Stomach (tissue), 9 donors: ENCODE measurements around the gene SNAP23. TPM values are rescaled to one million over a fixed set of nuclear protein-coding genes. Genes with fewer than 3 reads are reported as not detected.
A peak's percentile ranks its signal among the peaks of the same experiment; 100 is the strongest.

Source experiments
- DNase-seq, 2 donors: peaks; one replicate each; pipeline versions ENCODE4 v3.0.0 to v3.0.0-alpha.2; 2013 to 2019
- H3K27ac ChIP-seq, 5 donors: fragments of 200-600 bp in 4 of 5; sonication (generic) in 4 of 5; one replicate each; pipeline ENCODE4 v1.5.1; 2013 to 2019; ENCODE audit warnings: mild to moderate bottlenecking in 1 of 5, moderate library complexity in 1 of 5
- H3K27me3 ChIP-seq, 3 donors: fragments of 200-600 bp; sonication (generic); one replicate each; pipeline ENCODE4 v1.5.1; 2017 to 2019; ENCODE audit warnings: mixed run types in 1 of 3
- H3K36me3 ChIP-seq, 4 donors: fragments of 200-600 bp; sonication (generic); 1 replicate in 3 of 4; 2 replicates in 1 of 4; pipeline ENCODE4 v1.5.1; 2016 to 2019
- H3K4me1 ChIP-seq, 4 donors: fragments of 200-600 bp; sonication (generic); one replicate each; pipeline ENCODE4 v1.5.1; 2016 to 2019
- H3K4me3 ChIP-seq, 4 donors: fragments of 200-600 bp; sonication (generic) in 3 of 4; one replicate each; pipeline ENCODE4 v1.5.1; 2016 to 2019; ENCODE audit warnings: mild to moderate bottlenecking in 1 of 4
- H3K9me3 ChIP-seq, 4 donors: fragments of 200-600 bp; sonication (generic); one replicate each; pipeline ENCODE4 v1.5.1; 2016 to 2019
- EP300 ChIP-seq: sonication (generic); formaldehyde crosslinking; IDR thresholded peaks from one replicate; pipeline ENCODE4 v1.6.1; 2017; ENCODE audit warnings: antibody characterized with exemption
- POLR2A ChIP-seq, 4 donors: fragments of 450-650 bp; IDR thresholded peaks; one replicate each; pipeline ENCODE4 v1.6.1; 2016; ENCODE audit warnings: antibody characterized with exemption in 4 of 4, control low read depth in 2 of 4, mild to moderate bottlenecking in 1 of 4, moderate library complexity in 1 of 4
- POLR2AphosphoS5 ChIP-seq, 3 donors: sonication (generic); formaldehyde crosslinking; IDR thresholded peaks; one replicate each; pipeline ENCODE4 v1.6.1; 2016; ENCODE audit warnings: antibody characterized with exemption in 3 of 3
- WGBS, 5 donors: extraction: QIAGEN DNeasy Blood & Tissue Kit in 3 of 5; methylation state at CpG; one replicate each; pipeline versions ENCODE4 v1.1.5 to v1.1.7; 2013 to 2018; 5-methylcytosine and 5-hydroxymethylcytosine counted together
- intact Hi-C: fragments of 100-400 bp; cut with DNase I; formaldehyde crosslinking; loops from one replicate; pipeline ENCODE4 v1.15.1; 2023; ENCODE audit warnings: low total_unique reads
- polyA plus RNA-seq, 3 donors: library from polyadenylated mRNA; stranded (reverse); fragments of 200-250 nt; gene quantifications; one replicate each; pipeline ENCODE4 v1.2.3, GENCODE V29; 2013
- total RNA-seq, 5 donors: library from RNA; depleted of rRNA; stranded (reverse); fragments of >200 nt; gene quantifications; one replicate each; pipeline versions ENCODE4 v1.1.0 to v1.2.3, GENCODE V29; 2014 to 2016
- TF ChIP-seq, protein P1 (sequence below), 7 experiments: fragments of 450-650 bp in 4 of 7; fragments of 200-600 bp in 3 of 7; sonication (generic) in 3 of 7; IDR thresholded peaks; one replicate each; pipeline ENCODE4 v1.5.1; 2016 to 2019; ENCODE audit warnings: antibody characterized with exemption in 7 of 7, control low read depth in 2 of 7, mild to moderate bottlenecking in 1 of 7
- donor health status: healthy with polysubstance abuse.
- donor health status: Bipolar disorder and iron deficiency.
- donor health status: healthy.

SNAP23 gene
- total and polyA plus RNA-seq, 8 donors, result 10.1 to 83.9 (median 50.6) TPM

DNA sequence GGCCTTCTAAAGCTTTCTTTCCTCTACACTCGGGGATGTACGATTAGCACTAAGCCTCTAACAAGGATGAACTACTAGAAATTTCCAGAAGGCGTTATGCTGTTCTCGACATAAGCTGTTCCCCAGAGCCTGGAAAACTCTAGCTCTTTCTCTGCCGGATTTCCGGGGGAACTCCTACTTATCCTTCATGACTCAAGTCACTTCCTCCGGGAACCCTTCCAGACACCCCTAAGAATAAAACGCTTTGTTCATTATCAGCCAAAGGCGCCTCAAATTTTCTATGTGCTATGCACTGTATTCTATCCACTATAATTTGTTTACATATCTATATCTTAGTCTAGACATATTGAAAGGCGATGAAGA, 455 bp upstream of the SNAP23 start:
- H3K36me3 ChIP-seq, result no peaks in the 10 kb centered on the region
- WGBS, 5 donors, result 3 to 9% (median 4%) methylated on average over 10 of the region's 10 CpGs
- H3K9me3 ChIP-seq, result no peaks in the 10 kb centered on the region
- H3K27ac ChIP-seq, result peak overlapping the region; percentile 89 to 97 (median 94)
- peak in 1 of 3 donors; percentile 30 for TF ChIP-seq POLR2AphosphoS5 (IDR thresholded peaks at IDR 0.05)
- TF ChIP-seq, protein P1, sequence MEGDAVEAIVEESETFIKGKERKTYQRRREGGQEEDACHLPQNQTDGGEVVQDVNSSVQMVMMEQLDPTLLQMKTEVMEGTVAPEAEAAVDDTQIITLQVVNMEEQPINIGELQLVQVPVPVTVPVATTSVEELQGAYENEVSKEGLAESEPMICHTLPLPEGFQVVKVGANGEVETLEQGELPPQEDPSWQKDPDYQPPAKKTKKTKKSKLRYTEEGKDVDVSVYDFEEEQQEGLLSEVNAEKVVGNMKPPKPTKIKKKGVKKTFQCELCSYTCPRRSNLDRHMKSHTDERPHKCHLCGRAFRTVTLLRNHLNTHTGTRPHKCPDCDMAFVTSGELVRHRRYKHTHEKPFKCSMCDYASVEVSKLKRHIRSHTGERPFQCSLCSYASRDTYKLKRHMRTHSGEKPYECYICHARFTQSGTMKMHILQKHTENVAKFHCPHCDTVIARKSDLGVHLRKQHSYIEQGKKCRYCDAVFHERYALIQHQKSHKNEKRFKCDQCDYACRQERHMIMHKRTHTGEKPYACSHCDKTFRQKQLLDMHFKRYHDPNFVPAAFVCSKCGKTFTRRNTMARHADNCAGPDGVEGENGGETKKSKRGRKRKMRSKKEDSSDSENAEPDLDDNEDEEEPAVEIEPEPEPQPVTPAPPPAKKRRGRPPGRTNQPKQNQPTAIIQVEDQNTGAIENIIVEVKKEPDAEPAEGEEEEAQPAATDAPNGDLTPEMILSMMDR (IDR thresholded peaks at IDR 0.05), result no peak
- H3K4me1 ChIP-seq, result peaks cover 35 to 79% (median 68%) of the 10 kb centered on the region in 4 donors
- H3K4me3 ChIP-seq, result peak overlapping the region; percentile 61 to 83 (median 70)
- no peaks in the 10 kb centered on the region for H3K27me3 ChIP-seq
- peak; percentile 47 to 80 for DNase-seq
- intact Hi-C loops, result no loop called here

GRCh38 chr15:42498212-42499068, 3.0 kb downstream of the SNAP23 start:
- H3K36me3 ChIP-seq, result peaks cover 0 to 2% (median 0%) of the 10 kb centered on the region in 4 donors
- no peak for DNase-seq
- 49 to 70% (median 54%) methylated on average over 4 to 6 of the region's 6 CpGs for WGBS, 5 donors
- H3K27me3 ChIP-seq, result no peaks in the 10 kb centered on the region
- H3K9me3 ChIP-seq, result no peaks in the 10 kb centered on the region
- H3K27ac ChIP-seq, result peak overlapping the region; percentile 2 to 78 (median 69)
- TF ChIP-seq, protein P1 (IDR thresholded peaks at IDR 0.05), result no peak
- TF ChIP-seq POLR2AphosphoS5 (IDR thresholded peaks at IDR 0.05) (no peak), EP300 (no peak), POLR2A (IDR thresholded peaks at IDR 0.05) (no peak)
- H3K4me1 ChIP-seq, result peaks cover 32 to 87% (median 68%) of the 10 kb centered on the region in 4 donors
- H3K4me3 ChIP-seq, result no peak overlapping the region
- intact Hi-C loops, result no loop called here

- intact Hi-C loops, result no loop called here
- H3K27ac ChIP-seq, result peak overlapping the region in 4 of 5 donors; percentile 19 to 78 (median 71)
- no peak for DNase-seq
- TF ChIP-seq EP300 (no peak), POLR2AphosphoS5 (IDR thresholded peaks at IDR 0.05) (no peak), POLR2A (IDR thresholded peaks at IDR 0.05) (no peak)
- TF ChIP-seq, protein P1 (IDR thresholded peaks at IDR 0.05), result no peak
- H3K27me3 ChIP-seq, result no peaks in the 10 kb centered on the region
- peaks cover 24 to 87% (median 62%) of the 10 kb centered on the region in 4 donors for H3K4me1 ChIP-seq
- H3K9me3 ChIP-seq, result no peaks in the 10 kb centered on the region
- WGBS, 5 donors, result 52 to 62% (median 58%) methylated on average over 12 of the region's 12 CpGs
- H3K4me3 ChIP-seq, result no peak overlapping the region
- peaks cover 0 to 4% (median 0%) of the 10 kb centered on the region in 4 donors for H3K36me3 ChIP-seq
Measured at GRCh38 chr15:42499858-42500609, 4.6 kb downstream of the SNAP23 start.

DNA sequence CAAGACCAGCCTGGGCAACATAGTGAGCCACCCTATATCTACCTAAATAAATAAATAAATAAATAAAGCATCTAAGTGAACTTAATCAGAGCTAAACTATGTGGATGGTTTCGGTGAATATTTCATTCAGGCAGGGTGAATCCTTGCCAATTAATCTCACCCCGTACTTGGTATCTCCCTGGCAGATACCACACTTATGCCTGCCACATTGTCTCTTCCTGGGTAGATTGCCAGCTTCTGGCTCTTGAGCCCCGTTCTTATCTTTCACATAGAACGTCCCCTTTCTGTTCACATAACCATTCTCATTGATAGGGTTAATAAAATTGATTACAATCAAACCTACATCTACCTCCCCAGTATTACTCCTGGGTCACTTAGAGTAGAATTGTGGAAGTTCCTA, 7.0 kb downstream of the SNAP23 start:
- no peaks in the 10 kb centered on the region for H3K9me3 ChIP-seq
- H3K36me3 ChIP-seq, result peaks cover 0 to 4% (median 0%) of the 10 kb centered on the region in 4 donors
- intact Hi-C loops, result no loop called here
- DNase-seq, result no peak
- H3K4me3 ChIP-seq, result no peak overlapping the region
- 44 to 76% (median 66%) methylated on average over 4 of the region's 4 CpGs for WGBS, 5 donors
- peaks cover 18 to 83% (median 48%) of the 10 kb centered on the region in 4 donors for H3K4me1 ChIP-seq
- H3K27ac ChIP-seq, result no peak overlapping the region
- H3K27me3 ChIP-seq, result no peaks in the 10 kb centered on the region
- TF ChIP-seq, protein P1 (IDR thresholded peaks at IDR 0.05), result no peak
- TF ChIP-seq EP300, result no peak
- no peak for TF ChIP-seq POLR2AphosphoS5 (IDR thresholded peaks at IDR 0.05)
- no peak for TF ChIP-seq POLR2A (IDR thresholded peaks at IDR 0.05)
